RWPE2 (cell line): Measurements from ENCODE around the gene SETD2.

Source experiments
- ATAC-seq: fragments of 200-7000 bp; cut with Tn5 transposase; 3 replicates; pipeline ENCODE4 v1.9.1; 2021; ENCODE audit warnings: low read depth
- DNase-seq: peaks from one replicate; pipeline ENCODE4 v3.0.0-alpha.2; 2020; ENCODE audit warnings: low spot score
- H3K27ac ChIP-seq: fragments of 450-650 bp; 2 replicates; pipeline ENCODE4 v1.5.1; 2017; ENCODE audit warnings: mild to moderate bottlenecking; ENCODE audit not compliant: poor library complexity, severe bottlenecking
- H3K27me3 ChIP-seq: fragments of 250-450 bp; sonication (Bioruptor Pico); 2 replicates; pipeline ENCODE4 v1.5.1; 2021; ENCODE audit warnings: mild to moderate bottlenecking, moderate library complexity; ENCODE audit not compliant: insufficient read depth, poor library complexity, severe bottlenecking
- H3K36me3 ChIP-seq: fragments of 250-450 bp; sonication (Bioruptor Pico); 2 replicates; pipeline ENCODE4 v1.5.1; 2020; ENCODE audit warnings: low read depth, mild to moderate bottlenecking, moderate library complexity
- H3K4me1 ChIP-seq: fragments of 250-450 bp; sonication (Bioruptor Pico); 2 replicates; pipeline ENCODE4 v1.5.1; 2021; ENCODE audit warnings: mild to moderate bottlenecking, moderate library complexity; ENCODE audit not compliant: insufficient read depth, poor library complexity, severe bottlenecking
- H3K4me3 ChIP-seq: fragments of 250-450 bp; sonication (Bioruptor Pico); 2 replicates; pipeline ENCODE4 v1.5.1; 2021; ENCODE audit warnings: mild to moderate bottlenecking, moderate library complexity; ENCODE audit not compliant: severe bottlenecking
- H3K9me3 ChIP-seq: fragments of 250-450 bp; sonication (Bioruptor Pico); 2 replicates; pipeline ENCODE4 v1.5.1; 2021; ENCODE audit warnings: mild to moderate bottlenecking, moderate library complexity; ENCODE audit not compliant: severe bottlenecking
- TF ChIP-seq, protein P1 (sequence below): fragments of 450-650 bp; IDR thresholded peaks from one replicate; pipeline ENCODE4 v1.5.1; 2017; ENCODE audit warnings: mild to moderate bottlenecking, moderate library complexity; ENCODE audit not compliant: poor library complexity, severe bottlenecking

SETD2 gene

DNA sequence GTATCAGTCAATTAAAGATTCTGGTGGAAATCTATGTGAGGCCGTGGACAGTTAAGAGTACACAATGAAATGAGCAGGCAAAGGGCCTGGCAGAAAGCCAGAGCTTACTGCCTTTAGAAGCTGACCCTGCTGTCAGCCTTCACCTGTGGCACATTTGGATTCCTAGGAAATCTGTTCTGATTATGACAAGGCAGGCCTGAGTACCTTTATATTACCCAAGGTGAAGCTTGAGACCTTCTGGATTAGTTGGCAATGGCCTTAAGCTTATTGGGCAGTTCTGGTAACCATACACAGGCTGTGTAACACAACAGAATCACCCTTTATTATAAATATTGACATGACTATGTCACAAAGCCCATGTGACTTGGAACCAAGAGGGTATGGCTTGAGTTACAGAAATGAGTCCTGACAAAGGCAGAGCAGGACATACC is 141.3 kb downstream of the SETD2 start:
- no peak for DNase-seq
- no peak overlapping the region for H3K27ac ChIP-seq
- peaks cover 34% of the 10 kb centered on the region for H3K36me3 ChIP-seq
- TF ChIP-seq, protein P1, sequence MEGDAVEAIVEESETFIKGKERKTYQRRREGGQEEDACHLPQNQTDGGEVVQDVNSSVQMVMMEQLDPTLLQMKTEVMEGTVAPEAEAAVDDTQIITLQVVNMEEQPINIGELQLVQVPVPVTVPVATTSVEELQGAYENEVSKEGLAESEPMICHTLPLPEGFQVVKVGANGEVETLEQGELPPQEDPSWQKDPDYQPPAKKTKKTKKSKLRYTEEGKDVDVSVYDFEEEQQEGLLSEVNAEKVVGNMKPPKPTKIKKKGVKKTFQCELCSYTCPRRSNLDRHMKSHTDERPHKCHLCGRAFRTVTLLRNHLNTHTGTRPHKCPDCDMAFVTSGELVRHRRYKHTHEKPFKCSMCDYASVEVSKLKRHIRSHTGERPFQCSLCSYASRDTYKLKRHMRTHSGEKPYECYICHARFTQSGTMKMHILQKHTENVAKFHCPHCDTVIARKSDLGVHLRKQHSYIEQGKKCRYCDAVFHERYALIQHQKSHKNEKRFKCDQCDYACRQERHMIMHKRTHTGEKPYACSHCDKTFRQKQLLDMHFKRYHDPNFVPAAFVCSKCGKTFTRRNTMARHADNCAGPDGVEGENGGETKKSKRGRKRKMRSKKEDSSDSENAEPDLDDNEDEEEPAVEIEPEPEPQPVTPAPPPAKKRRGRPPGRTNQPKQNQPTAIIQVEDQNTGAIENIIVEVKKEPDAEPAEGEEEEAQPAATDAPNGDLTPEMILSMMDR: no peak
- no peaks in the 10 kb centered on the region for H3K4me1 ChIP-seq
- H3K4me3 ChIP-seq: no peak overlapping the region
- ATAC-seq: no peak
- H3K9me3 ChIP-seq: no peaks in the 10 kb centered on the region
- H3K27me3 ChIP-seq: no peaks in the 10 kb centered on the region

DNA sequence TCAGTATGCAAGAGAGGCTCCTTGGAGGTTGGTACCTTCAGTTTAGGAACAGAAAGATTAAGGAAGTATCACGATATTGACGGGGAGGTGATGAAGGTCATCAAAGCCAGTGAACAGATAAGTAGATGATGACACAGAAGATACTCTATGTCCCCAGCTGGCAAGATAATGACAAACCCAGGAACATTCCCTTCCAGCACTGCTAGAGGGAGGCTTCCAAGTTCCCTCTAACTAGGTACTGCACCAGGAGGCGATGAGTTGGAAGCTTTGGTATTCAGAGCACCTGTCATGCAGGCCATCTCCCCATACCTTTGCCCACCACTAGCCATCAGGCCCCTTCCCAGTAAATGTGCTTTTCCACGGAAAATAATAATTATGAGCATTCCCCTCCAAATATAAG is 143.6 kb downstream of the SETD2 start:
- Histone ChIP-seq H3K27me3 (no peaks in the 10 kb centered on the region), H3K4me3 (no peak overlapping the region), H3K9me3 (no peaks in the 10 kb centered on the region), H3K27ac (no peak overlapping the region), H3K4me1 (peaks cover 10% of the 10 kb centered on the region), H3K36me3 (peaks cover 46% of the 10 kb centered on the region)
- ATAC-seq: no peak
- TF ChIP-seq, protein P1: no peak
- no peak for DNase-seq

DNA sequence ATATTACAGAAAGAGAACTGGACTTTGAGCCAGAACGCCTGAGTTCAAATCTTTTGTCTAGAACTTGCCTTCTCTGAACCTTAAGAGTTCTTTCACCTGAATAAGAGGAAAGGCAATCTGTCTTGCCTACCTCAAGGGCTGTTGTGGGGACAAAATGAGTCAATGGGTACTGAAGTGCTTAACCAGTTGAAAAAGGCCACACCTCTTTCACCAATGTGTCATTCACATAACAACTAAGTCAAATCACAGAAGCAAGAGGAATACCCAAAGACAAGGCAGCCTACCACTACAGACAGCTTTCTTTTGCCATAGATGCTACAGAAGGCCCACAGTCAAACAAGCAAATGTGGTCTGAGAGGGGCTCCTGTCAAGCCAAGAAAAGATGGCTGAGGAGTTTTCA is 144.7 kb downstream of the SETD2 start:
- Histone ChIP-seq H3K4me3 (no peak overlapping the region), H3K27ac (no peak overlapping the region), H3K4me1 (peaks cover 10% of the 10 kb centered on the region), H3K27me3 (no peaks in the 10 kb centered on the region), H3K9me3 (no peaks in the 10 kb centered on the region), H3K36me3 (peaks cover 46% of the 10 kb centered on the region)
- TF ChIP-seq, protein P1: no peak
- ATAC-seq (no peak), DNase-seq (no peak)

DNA sequence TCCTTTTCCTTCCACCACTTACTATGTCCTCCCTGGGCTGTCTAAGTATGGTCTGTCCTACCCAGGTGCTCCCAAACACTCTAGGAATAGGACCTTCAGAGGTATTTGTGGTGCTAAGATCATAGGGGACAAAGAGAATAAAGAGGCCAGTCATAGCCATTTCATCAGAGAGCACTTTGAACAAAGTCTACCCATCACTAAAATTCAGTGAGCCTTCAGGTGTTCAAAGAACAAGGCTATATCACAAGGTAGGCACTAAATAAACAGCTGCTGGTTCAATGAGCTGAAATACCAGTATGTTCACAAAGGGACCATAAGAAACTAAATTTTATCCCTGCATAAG is 145.7 kb downstream of the SETD2 start:
- Histone ChIP-seq H3K27me3 (no peaks in the 10 kb centered on the region), H3K9me3 (no peaks in the 10 kb centered on the region), H3K27ac (peak overlapping the region; percentile 31), H3K4me3 (no peak overlapping the region), H3K36me3 (peaks cover 46% of the 10 kb centered on the region), H3K4me1 (peaks cover 10% of the 10 kb centered on the region)
- ATAC-seq (no peak), DNase-seq (no peak)
- TF ChIP-seq, protein P1: no peak

DNA sequence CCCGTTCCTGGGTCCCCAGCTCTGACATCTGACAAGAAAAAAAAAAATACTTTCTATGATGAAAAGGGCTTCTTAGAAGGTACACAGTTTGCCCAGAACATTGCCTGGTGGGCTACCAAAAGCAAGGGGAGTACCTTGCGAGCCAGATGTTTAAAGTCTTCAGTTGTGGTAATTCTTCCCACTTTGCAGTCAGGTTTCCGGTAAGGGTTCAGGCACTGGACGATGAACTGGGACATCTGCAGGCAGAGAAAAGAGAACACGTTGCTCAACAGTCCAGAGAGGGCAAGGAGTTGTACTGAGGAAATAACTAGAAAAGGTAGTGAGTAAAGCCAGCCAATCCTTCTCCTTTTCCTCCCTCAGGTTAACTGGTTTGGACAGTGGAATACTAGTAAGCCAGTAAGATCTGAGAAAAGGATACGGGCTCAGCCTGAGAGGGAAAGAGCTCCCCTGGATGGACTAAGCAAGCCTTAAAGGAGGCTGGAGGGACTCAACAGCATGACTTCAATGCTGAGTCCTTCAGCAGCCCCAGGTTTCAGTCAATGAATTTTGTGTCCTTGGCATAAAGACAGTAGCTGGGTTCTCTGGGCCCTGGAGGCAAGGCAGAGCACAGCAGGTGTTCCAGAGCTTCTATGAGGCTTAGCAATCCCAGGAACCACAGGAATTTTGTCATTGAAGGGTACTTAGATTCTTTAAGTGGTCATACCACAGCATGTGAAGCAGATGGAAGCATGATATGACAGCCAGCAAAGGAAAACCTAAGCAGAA is 146.2 kb downstream of the SETD2 start:
- peaks cover 46% of the 10 kb centered on the region for H3K36me3 ChIP-seq
- H3K9me3 ChIP-seq: no peaks in the 10 kb centered on the region
- no peaks in the 10 kb centered on the region for H3K27me3 ChIP-seq
- DNase-seq: no peak
- H3K4me1 ChIP-seq: peaks cover 10% of the 10 kb centered on the region
- H3K27ac ChIP-seq: peak overlapping the region; percentile 31
- TF ChIP-seq, protein P1: no peak
- no peak overlapping the region for H3K4me3 ChIP-seq
- no peak for ATAC-seq
